Measurements from ENCODE around the gene ABL2. TPM values are rescaled to one million over a fixed set of nuclear protein-coding genes. Genes with fewer than 3 reads are reported as not detected.
"Not testable (repeated sequence)": the region's sequence is repeated elsewhere in the genome, so short reads cannot be mapped to it uniquely, and the experiment has no call there.

Gene ABL2
- total RNA-seq, 1 experiment from 2014 or later, result 7.9 TPM

DNA sequence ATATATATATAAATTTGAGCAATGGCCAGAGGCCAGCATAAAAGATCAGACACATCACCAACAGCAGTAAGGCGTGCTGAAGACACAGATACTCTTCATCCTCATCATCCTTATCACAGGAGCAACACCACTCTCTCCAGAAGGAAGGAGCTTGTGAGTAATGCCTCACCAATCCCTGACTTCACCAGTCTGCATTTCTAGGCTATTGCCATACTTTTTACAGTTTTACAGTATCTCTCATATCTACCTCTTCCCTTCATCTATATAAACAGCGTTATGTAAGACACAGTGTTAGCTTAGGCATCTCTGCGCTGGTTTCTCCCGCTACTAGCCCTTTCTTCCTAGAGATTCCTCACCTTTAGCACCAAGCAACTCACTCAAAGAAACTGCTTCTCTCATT is 2.4 kb upstream of the ABL2 start:
- Histone ChIP-seq H3K27me3 (ENCODE audit: control insufficient read depth, insufficient read depth, low read length) (no peaks in the 10 kb centered on the region), H3K4me3 (ENCODE audit: insufficient read depth, low read depth, low read length) (no peak overlapping the region), H3K36me3 (replicated peaks; ENCODE audit: control insufficient read depth, insufficient read depth, low read length) (no peaks in the 10 kb centered on the region)
- DNase-seq, result no peak

DNA sequence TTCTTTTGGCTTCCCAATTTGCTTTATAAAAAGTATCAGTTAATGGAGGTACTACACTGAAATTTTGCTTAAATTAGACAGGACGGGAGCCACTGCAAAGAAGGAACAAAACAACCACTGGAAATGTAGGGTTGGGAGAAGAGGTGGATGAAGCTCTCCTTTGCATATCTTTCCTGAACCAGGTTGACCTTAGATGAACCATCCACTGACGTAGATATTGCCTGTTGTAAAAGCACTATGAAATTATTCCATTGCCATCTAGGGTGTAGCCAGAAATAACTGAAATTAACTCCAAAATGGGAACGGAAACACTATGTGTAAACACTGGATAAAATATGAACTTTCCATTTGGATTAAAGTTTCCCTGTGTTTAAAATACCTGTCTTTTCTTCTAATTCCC is 1.2 kb upstream of the ABL2 start:
- DNase-seq, result no peak
- Histone ChIP-seq H3K27me3 (ENCODE audit: control insufficient read depth, insufficient read depth, low read length) (no peaks in the 10 kb centered on the region), H3K36me3 (replicated peaks; ENCODE audit: control insufficient read depth, insufficient read depth, low read length) (no peaks in the 10 kb centered on the region), H3K4me3 (ENCODE audit: insufficient read depth, low read depth, low read length) (no peak overlapping the region)

DNA sequence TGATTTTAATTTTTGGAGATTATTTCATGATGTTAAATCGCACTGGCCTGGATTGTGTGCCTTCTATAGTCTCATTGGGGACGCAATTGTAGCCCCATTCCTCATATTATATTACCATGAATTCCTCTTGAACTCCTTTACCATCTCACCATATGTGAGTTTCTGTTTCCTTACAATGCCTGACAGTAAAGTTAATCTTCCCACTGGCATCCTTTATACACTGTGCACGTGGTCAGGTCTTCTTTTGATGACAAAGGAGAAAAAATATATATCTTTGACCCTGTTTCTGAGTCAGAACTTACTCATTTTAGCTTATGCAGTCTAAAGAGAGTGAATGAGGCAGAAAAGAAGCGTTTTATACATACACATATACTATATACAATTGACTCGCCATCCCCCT is 774 bp upstream of the ABL2 start:
- H3K36me3 ChIP-seq (replicated peaks; ENCODE audit: control insufficient read depth, insufficient read depth, low read length), result no peaks in the 10 kb centered on the region
- H3K4me3 ChIP-seq (ENCODE audit: insufficient read depth, low read depth, low read length), result peak overlapping the region; percentile 97
- no peaks in the 10 kb centered on the region for H3K27me3 ChIP-seq (ENCODE audit: control insufficient read depth, insufficient read depth, low read length)
- DNase-seq, result no peak

DNA sequence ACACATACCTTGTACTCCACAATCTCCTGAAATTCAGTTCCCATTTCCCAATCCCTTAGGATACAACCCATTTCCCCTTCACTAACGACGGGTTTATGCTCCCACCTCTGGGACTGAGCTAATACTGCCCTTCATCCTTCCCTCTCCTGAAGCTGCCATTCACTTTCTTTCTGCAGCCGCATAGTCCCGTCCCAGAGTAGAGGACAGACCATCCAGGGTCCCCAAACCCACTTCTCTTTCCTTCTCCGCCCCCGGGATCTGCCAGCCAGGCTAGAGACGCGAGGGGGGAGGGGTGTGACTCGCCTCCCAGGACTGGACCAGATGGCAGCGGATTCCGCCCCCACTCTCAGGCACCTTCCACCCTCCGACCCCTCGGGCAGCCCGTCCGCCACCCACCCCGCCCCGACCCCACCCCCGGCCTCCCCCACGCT is 679 bp downstream of the ABL2 start:
- no peaks in the 10 kb centered on the region for H3K27me3 ChIP-seq (ENCODE audit: control insufficient read depth, insufficient read depth, low read length)
- peak overlapping the region; percentile 97 for H3K4me3 ChIP-seq (ENCODE audit: insufficient read depth, low read depth, low read length)
- H3K36me3 ChIP-seq (replicated peaks; ENCODE audit: control insufficient read depth, insufficient read depth, low read length), result no peaks in the 10 kb centered on the region
- peak; percentile 87 for DNase-seq

DNA sequence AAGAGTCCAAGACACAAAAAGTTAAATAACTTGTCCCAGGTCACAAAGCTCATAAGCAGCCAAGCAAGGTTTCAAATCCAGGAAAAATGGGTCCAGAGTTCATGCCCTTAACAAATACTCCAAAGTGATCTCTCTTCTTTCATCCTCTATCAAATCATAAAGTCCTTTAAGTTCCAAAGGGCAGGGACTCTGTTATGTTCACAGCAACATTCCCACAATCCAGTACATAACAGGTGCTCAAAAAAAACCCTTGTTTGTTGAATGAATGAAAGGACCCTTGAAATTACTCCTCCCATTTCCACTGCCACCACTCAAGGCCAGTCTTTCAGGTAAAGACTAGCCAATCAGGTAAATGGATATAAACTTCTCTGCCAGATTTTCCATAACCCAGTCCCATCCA is 2.7 kb downstream of the ABL2 start:
- Histone ChIP-seq H3K4me3 (ENCODE audit: insufficient read depth, low read depth, low read length) (no peak overlapping the region), H3K27me3 (ENCODE audit: control insufficient read depth, insufficient read depth, low read length) (no peaks in the 10 kb centered on the region), H3K36me3 (replicated peaks; ENCODE audit: control insufficient read depth, insufficient read depth, low read length) (no peaks in the 10 kb centered on the region)
- DNase-seq, result no peak

DNA sequence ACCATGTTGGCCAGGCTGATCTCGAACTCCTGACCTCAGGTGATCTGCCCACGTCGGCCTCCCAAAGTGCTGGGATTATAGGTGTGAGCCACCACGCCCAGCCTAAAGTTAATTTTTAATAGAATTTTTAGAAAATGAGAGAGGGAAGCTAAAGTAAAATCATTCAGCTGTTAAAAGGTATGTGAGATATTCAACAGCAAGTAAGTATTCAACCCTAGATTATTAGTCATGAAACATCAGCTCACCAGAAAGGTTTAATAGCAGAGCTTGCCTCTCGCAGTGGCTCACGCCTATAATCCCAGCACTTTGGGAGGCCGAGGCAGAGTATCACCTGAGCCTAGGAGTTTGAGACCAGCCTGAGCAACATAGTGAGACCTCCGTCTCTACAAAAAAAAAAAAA is 5.0 kb downstream of the ABL2 start:
- not testable (repeated sequence) for H3K27me3 ChIP-seq (ENCODE audit: control insufficient read depth, insufficient read depth, low read length); H3K36me3 ChIP-seq (replicated peaks; ENCODE audit: control insufficient read depth, insufficient read depth, low read length); H3K4me3 ChIP-seq (ENCODE audit: insufficient read depth, low read depth, low read length); DNase-seq

DNA sequence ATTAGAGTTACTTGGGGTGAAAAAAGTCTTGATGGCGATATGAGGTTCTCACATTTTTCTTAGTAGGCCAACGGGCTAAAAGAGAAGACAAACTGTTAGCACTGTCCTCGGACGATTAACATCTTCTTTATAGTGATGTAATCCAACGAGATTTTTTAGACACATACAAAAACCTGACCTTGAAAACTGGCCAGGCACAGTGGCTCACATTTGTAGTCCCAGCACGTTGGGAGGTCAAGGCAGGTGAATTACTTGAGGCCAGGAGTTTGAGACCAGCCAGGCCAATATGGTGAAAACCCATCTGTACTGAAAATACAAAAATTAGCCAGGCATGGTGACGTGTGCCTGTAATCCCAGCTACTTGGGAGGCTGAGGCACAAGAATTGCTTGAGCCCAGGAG is 8.4 kb downstream of the ABL2 start:
- H3K27me3 ChIP-seq (ENCODE audit: control insufficient read depth, insufficient read depth, low read length); DNase-seq; H3K36me3 ChIP-seq (replicated peaks; ENCODE audit: control insufficient read depth, insufficient read depth, low read length); H3K4me3 ChIP-seq (ENCODE audit: insufficient read depth, low read depth, low read length): not testable (repeated sequence)

DNA sequence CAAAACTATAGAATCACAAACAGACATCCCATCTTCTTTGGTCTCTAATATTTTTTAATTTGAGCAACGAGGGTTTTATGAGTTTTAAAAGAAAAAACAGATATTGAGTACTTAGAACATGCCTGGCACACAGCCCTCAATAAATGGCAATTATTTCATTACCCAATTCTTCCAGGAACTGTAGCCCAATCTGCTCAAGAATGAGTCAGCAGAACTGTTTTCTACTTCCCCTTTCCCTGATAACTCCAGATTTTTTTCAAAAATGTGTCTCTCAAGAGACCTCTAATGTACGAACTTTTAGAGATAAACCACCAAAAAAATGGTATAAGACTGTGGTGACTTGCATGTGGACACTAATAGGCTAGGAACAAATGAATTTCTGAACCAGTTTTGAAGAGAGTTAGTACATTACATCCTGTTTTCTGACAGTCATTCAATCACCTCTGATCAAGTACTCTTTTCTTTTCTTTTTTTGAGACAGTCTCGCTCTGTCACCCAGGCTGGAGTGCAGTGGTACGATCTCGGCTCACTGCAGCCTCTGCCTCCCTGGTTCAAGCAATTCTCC is 11.5 kb downstream of the ABL2 start:
- Histone ChIP-seq H3K36me3 (replicated peaks; ENCODE audit: control insufficient read depth, insufficient read depth, low read length) (no peaks in the 10 kb centered on the region), H3K4me3 (ENCODE audit: insufficient read depth, low read depth, low read length) (no peak overlapping the region), H3K27me3 (ENCODE audit: control insufficient read depth, insufficient read depth, low read length) (no peaks in the 10 kb centered on the region)
- DNase-seq, result no peak

DNA sequence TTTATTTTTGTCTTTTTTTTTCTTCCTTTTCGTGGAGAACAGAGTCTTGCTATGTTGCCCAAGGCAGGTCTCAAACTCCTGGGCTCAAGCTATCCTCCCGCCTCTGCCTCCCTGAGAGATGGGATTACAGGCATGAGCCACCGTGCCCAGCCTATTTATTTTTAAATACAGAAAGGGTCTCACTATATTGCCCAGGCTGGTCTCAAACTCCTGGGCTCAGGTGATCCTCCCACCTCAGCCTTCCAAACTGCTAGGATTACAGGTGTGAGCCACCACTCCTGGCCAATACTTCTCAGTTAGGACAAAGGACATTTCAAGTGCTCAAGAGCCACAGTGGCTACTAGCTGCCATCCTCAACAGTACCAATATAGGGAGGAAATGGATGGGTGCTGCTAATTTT is 16.2 kb downstream of the ABL2 start:
- H3K36me3 ChIP-seq (replicated peaks; ENCODE audit: control insufficient read depth, insufficient read depth, low read length); DNase-seq; H3K4me3 ChIP-seq (ENCODE audit: insufficient read depth, low read depth, low read length); H3K27me3 ChIP-seq (ENCODE audit: control insufficient read depth, insufficient read depth, low read length): not testable (repeated sequence)

DNA sequence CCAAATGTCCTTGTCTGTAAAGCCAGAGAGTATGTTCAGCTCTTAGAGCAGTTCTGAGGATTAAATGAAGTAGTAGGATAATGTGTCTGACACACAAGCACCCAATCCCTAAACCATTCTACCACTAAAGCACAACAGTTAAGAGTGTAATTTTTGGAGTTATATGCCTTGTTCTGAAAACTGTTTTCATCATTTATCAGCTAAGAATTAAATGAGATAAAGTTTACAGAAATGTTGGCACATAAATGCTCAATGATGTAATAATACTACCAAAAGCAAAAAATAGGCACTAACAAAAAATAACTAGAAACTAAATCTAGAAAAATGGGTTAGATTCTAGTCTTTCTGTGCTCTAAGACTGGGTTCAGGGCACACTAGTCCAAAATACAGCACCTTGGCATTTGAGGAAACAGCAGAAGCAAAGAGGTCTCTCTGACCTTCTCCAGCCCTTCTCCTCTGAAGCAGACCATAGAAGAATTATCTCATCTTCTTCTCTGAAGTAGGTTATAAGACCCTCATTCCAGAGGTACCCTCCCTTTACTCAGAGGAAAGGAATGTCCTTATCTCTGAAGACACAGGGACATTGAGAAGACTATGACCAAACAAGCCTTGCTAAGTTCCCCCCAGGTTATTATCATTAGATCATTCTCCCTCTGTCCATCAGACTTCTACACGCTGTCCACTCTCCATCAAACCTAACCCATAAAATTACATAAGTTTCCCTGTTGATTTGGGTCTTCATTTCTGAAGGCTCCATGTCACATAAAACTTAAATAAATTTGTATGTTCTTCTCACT is 20.6 kb downstream of the ABL2 start:
- no peaks in the 10 kb centered on the region for H3K36me3 ChIP-seq (replicated peaks; ENCODE audit: control insufficient read depth, insufficient read depth, low read length)
- H3K27me3 ChIP-seq (ENCODE audit: control insufficient read depth, insufficient read depth, low read length), result no peaks in the 10 kb centered on the region
- no peak for DNase-seq
- H3K4me3 ChIP-seq (ENCODE audit: insufficient read depth, low read depth, low read length), result no peak overlapping the region

DNA sequence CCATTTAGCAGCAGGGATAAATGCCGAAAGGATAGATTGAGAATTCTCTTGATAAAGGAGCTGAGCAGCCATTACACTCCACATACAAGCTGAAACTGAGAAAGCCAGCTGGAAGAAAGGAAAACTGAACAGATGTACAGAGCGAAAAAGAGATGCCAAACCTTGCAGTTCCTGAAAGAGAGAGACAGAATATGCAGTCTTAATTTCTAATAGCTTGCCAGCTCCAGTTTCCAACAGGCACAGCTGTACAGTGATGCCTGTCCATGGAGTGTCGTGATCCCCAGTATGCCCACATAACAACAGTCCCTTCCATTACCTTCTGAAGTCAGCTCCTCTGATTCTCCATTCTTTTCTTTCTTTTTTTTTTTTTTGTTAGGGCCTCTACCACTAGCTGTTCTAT is 22.7 kb downstream of the ABL2 start:
- Histone ChIP-seq H3K4me3 (ENCODE audit: insufficient read depth, low read depth, low read length) (no peak overlapping the region), H3K27me3 (ENCODE audit: control insufficient read depth, insufficient read depth, low read length) (no peaks in the 10 kb centered on the region), H3K36me3 (replicated peaks; ENCODE audit: control insufficient read depth, insufficient read depth, low read length) (no peaks in the 10 kb centered on the region)
- no peak for DNase-seq

DNA sequence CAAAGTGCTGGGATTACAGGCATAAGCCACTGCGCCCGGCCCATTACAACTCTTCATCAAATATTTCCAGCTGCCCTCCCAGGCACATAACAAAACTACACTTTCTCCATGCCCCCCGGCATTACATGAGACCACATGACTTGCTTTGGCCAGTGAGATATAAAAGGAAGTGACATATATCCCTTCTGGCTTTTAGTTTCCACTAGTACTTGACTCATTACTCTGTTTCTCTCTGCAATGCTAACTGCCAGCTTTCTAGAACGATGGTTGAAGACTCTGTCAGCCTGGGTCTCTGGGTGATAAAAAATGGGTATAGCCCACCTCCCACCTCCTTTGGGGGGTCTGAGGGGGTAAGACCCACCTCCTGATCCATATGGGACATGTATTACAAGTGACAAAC is 24.2 kb downstream of the ABL2 start:
- H3K36me3 ChIP-seq (replicated peaks; ENCODE audit: control insufficient read depth, insufficient read depth, low read length), result no peaks in the 10 kb centered on the region
- no peak for DNase-seq
- H3K27me3 ChIP-seq (ENCODE audit: control insufficient read depth, insufficient read depth, low read length), result no peaks in the 10 kb centered on the region
- H3K4me3 ChIP-seq (ENCODE audit: insufficient read depth, low read depth, low read length), result no peak overlapping the region

DNA sequence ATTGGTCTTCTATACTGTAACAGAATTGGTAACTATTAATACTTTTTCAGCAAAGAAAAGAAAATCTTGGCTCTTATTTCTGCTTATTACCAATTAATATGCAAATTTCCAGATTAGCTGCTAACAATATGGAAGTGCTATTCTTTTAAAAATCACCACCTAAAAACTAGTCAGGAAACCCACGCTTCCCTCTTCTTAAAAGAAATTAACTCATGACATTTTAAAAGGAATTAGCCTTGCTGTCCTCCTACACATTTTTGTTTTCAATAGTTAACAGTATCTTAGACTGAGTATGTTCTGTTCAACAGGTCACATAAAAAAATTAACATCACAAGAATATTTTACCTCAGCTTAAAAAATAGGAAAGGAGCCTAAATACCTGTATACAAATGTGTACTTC is 27.3 kb downstream of the ABL2 start:
- no peaks in the 10 kb centered on the region for H3K27me3 ChIP-seq (ENCODE audit: control insufficient read depth, insufficient read depth, low read length)
- no peak overlapping the region for H3K4me3 ChIP-seq (ENCODE audit: insufficient read depth, low read depth, low read length)
- no peak for DNase-seq
- H3K36me3 ChIP-seq (replicated peaks; ENCODE audit: control insufficient read depth, insufficient read depth, low read length), result no peaks in the 10 kb centered on the region

DNA sequence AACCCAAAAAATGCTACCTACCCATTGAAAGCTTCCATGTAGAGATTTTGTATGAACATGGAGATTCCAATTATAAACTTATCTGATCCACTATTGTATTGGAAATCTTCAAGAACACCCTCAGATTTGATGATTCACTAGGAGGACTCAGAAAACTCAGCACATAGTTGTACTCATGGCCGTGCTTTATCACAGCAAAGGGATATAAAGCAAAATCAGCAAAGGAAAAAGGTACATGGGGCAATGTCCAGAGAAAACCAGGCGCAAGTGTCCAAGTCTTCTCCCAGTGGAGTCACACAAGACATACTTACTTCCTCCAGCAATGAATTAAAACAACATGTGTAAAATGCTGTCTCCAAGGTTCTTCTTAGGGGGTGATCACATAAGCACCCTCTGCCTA is 28.9 kb downstream of the ABL2 start:
- Histone ChIP-seq H3K4me3 (ENCODE audit: insufficient read depth, low read depth, low read length) (no peak overlapping the region), H3K27me3 (ENCODE audit: control insufficient read depth, insufficient read depth, low read length) (no peaks in the 10 kb centered on the region), H3K36me3 (replicated peaks; ENCODE audit: control insufficient read depth, insufficient read depth, low read length) (no peaks in the 10 kb centered on the region)
- no peak for DNase-seq

DNA sequence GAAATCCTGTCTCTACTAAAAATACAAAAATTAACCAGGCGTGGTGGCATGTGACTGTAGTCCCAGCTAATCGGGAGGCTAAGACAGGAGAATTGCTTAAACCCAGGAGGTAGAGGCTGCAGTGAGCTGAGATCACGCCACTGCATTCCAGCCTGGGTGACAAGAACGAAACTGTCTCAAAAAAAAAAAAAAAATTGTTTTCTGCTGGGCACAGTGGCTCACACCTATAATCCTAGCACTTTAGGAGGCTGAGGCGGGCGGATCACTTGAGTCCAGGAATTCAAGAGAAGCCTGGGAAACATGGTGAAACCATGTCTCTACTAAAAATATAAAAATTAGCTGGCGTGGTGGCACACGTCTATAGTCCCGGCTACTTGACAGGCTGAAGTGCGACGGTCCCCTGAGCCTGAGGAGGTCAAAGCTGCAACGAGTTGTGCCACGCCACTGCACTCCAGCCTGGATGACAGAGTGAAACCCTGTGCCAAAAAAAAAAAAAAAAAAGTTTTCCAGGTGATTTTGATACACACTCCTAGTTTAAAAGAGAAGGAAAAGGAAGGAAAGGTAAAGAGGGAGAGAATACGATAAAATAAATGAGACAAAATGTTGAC is 31.7 kb downstream of the ABL2 start:
- Histone ChIP-seq H3K27me3 (ENCODE audit: control insufficient read depth, insufficient read depth, low read length) (no peaks in the 10 kb centered on the region), H3K4me3 (ENCODE audit: insufficient read depth, low read depth, low read length) (no peak overlapping the region), H3K36me3 (replicated peaks; ENCODE audit: control insufficient read depth, insufficient read depth, low read length) (no peaks in the 10 kb centered on the region)
- no peak for DNase-seq
